Vagina (tissue), 2 donors: Measurements from ENCODE around the gene ITPKB. TPM values are rescaled to one million over a fixed set of nuclear protein-coding genes. Genes with fewer than 3 reads are reported as not detected.

Experiments
- DNase-seq, 2 donors: peaks; one replicate each; pipeline ENCODE4 v3.0.0-alpha.2; 2017; ENCODE audit errors: extremely low spot score in 2 of 2
- H3K27ac ChIP-seq: fragments of 200-600 bp; sonication (generic); one replicate; pipeline ENCODE4 v1.5.1; 2019
- H3K27me3 ChIP-seq: fragments of 200-600 bp; sonication (generic); one replicate; pipeline ENCODE4 v1.5.1; 2019
- H3K36me3 ChIP-seq, 2 donors: fragments of 200-600 bp; sonication (generic); one replicate each; pipeline ENCODE4 v1.5.1; 2017 to 2019
- H3K4me1 ChIP-seq: fragments of 200-600 bp; sonication (generic); one replicate; pipeline ENCODE4 v1.5.1; 2019
- H3K4me3 ChIP-seq, 2 donors: fragments of 200-600 bp; sonication (generic); 1 replicate in 1 of 2; 2 replicates in 1 of 2; pipeline ENCODE4 v1.5.1; 2016 to 2019
- H3K9me3 ChIP-seq: fragments of 200-600 bp; sonication (generic); one replicate; pipeline ENCODE4 v1.5.1; 2019
- CTCF ChIP-seq, 3 experiments: fragments of 450-650 bp in 2 of 3; fragments of 200-600 bp in 1 of 3; sonication (generic) in 1 of 3; IDR thresholded peaks; one replicate each; pipeline ENCODE4 v1.5.1; 2017 to 2019; ENCODE audit warnings: antibody characterized with exemption in 3 of 3, mild to moderate bottlenecking in 2 of 3, moderate library complexity in 2 of 3
- POLR2A ChIP-seq, 2 donors: fragments of 450-650 bp; IDR thresholded peaks; one replicate each; pipeline ENCODE4 v1.6.1; 2017; ENCODE audit warnings: antibody characterized with exemption in 2 of 2, mild to moderate bottlenecking in 2 of 2, moderate library complexity in 2 of 2
- POLR2AphosphoS5 ChIP-seq, 2 donors: sonication (generic); formaldehyde crosslinking; IDR thresholded peaks; one replicate each; pipeline ENCODE4 v1.9.0; 2017; ENCODE audit warnings: antibody characterized with exemption in 2 of 2, mild to moderate bottlenecking in 2 of 2, low read depth in 1 of 2; ENCODE audit not compliant: insufficient read depth in 1 of 2
- intact Hi-C: fragments of 100-400 bp; cut with DNase I; formaldehyde crosslinking; loops from one replicate; pipeline ENCODE4 v1.15.1; 2023
- total RNA-seq: library from RNA; depleted of rRNA; stranded (reverse); fragments of >200 nt; gene quantifications from one replicate; pipeline ENCODE4 v1.2.3, GENCODE V29; 2016

ITPKB gene
- total RNA-seq, 1 donor from 2014 or later = 31.7 TPM

- DNase-seq = no peak
- no peaks in the 10 kb centered on the region for H3K9me3 ChIP-seq
- no peaks in the 10 kb centered on the region for H3K27me3 ChIP-seq
- no peaks in the 10 kb centered on the region for H3K36me3 ChIP-seq
- no peak for TF ChIP-seq CTCF (IDR thresholded peaks at IDR 0.05)
- TF ChIP-seq POLR2A (IDR thresholded peaks at IDR 0.05) = no peak
- TF ChIP-seq POLR2AphosphoS5 (IDR thresholded peaks at IDR 0.05; ENCODE audit: insufficient read depth in 1 of 2, low read depth in 1 of 2) = no peak
- intact Hi-C loops = loop anchor here (2.0 kb wide), 1 partner anchor 13 kb away; no protein-coding TSS in a partner anchor
- no peak overlapping the region for H3K4me3 ChIP-seq
- H3K27ac ChIP-seq = peak overlapping the region; percentile 96
- H3K4me1 ChIP-seq = peaks cover 84% of the 10 kb centered on the region
Observed at GRCh38 chr1:226675715-226676357, 63.2 kb downstream of the ITPKB start.

GRCh38 chr1:226674892-226675714, 64.0 kb downstream of the ITPKB start:
- peak; percentile 32 to 35 for TF ChIP-seq POLR2AphosphoS5 (IDR thresholded peaks at IDR 0.05; ENCODE audit: insufficient read depth in 1 of 2, low read depth in 1 of 2)
- TF ChIP-seq CTCF (IDR thresholded peaks at IDR 0.05) = no peak
- DNase-seq = no peak
- Histone ChIP-seq H3K27ac (peak overlapping the region; percentile 96), H3K9me3 (no peaks in the 10 kb centered on the region), H3K27me3 (no peaks in the 10 kb centered on the region), H3K4me3 (no peak overlapping the region), H3K4me1 (peaks cover 76% of the 10 kb centered on the region), H3K36me3 (no peaks in the 10 kb centered on the region)
- intact Hi-C loops = no loop called here

- Histone ChIP-seq H3K4me1 (peaks cover 59% of the 10 kb centered on the region), H3K36me3 (no peaks in the 10 kb centered on the region), H3K27me3 (no peaks in the 10 kb centered on the region), H3K9me3 (no peaks in the 10 kb centered on the region), H3K27ac (peak overlapping the region; percentile 96), H3K4me3 (no peak overlapping the region)
- TF ChIP-seq CTCF (IDR thresholded peaks at IDR 0.05) (no peak), POLR2A (IDR thresholded peaks at IDR 0.05) (no peak), POLR2AphosphoS5 (IDR thresholded peaks at IDR 0.05; ENCODE audit: insufficient read depth in 1 of 2, low read depth in 1 of 2) (no peak)
- no peak for DNase-seq
- intact Hi-C loops = no loop called here
Observed at GRCh38 chr1:226672339-226672762, 66.7 kb downstream of the ITPKB start.

GRCh38 chr1:226671277-226671676, 67.8 kb downstream of the ITPKB start:
- DNase-seq = no peak
- Histone ChIP-seq H3K4me1 (peaks cover 57% of the 10 kb centered on the region), H3K27ac (peak overlapping the region; percentile 96), H3K9me3 (no peaks in the 10 kb centered on the region), H3K27me3 (no peaks in the 10 kb centered on the region), H3K4me3 (no peak overlapping the region), H3K36me3 (no peaks in the 10 kb centered on the region)
- intact Hi-C loops = no loop called here
- TF ChIP-seq CTCF (IDR thresholded peaks at IDR 0.05) (no peak), POLR2AphosphoS5 (IDR thresholded peaks at IDR 0.05; ENCODE audit: insufficient read depth in 1 of 2, low read depth in 1 of 2) (no peak), POLR2A (IDR thresholded peaks at IDR 0.05) (no peak)

- Histone ChIP-seq H3K9me3 (no peaks in the 10 kb centered on the region), H3K4me3 (no peak overlapping the region), H3K27ac (no peak overlapping the region), H3K27me3 (no peaks in the 10 kb centered on the region), H3K4me1 (peaks cover 57% of the 10 kb centered on the region), H3K36me3 (no peaks in the 10 kb centered on the region)
- intact Hi-C loops = no loop called here
- TF ChIP-seq POLR2AphosphoS5 (IDR thresholded peaks at IDR 0.05; ENCODE audit: insufficient read depth in 1 of 2, low read depth in 1 of 2) (peak in 1 of 2 donors; percentile 60), POLR2A (IDR thresholded peaks at IDR 0.05) (no peak)
- DNase-seq = no peak
Observed at GRCh38 chr1:226670073-226670472, 69.0 kb downstream of the ITPKB start.
